HG02642 (cell line): ENCODE measurements around the gene ATXN7.

Experiments used
- ATAC-seq: cut with Tn5 transposase; IDR thresholded peaks from one replicate; pipeline ENCODE4 v1.9.1; 2021; ENCODE audit warnings: mild to moderate bottlenecking; ENCODE audit not compliant: unreplicated experiment, poor library complexity

The ATXN7 gene

DNA sequence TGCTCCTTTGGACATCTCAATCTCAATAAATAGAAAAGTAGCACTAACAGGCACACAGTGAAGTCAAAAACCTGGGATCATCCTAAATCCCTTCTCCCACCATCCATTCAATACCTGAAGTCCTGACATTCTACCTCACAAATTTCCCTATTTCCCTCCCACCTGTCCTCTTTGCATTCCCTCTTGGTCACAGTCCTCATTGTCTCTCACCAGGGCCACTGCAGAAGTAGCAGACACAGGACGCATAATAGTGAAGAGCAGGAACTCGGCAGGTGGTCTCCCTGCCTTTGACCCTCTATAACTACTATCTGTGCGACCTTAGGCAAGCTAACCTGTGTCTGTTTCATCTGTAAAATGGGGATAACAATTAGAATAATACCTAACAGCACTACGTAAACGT is 2.4 kb upstream of the ATXN7 start:
- ATAC-seq = no peak

DNA sequence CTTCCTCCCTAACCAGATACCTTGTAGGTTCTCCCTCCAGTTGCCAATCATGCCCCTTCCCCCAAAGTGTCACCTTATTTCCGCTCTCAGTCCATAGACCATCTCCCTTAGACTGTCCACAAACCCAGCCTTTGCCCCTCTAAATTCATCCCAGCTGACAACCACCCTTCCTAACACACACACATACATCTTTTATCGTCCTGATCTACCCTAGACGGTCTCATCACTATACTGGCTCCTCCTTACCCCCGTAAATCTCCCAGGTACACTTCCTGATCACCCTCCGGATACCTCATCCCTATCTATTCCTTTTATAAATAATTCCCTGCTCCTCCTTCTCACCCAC is 890 bp upstream of the ATXN7 start:
- ATAC-seq = no peak

DNA sequence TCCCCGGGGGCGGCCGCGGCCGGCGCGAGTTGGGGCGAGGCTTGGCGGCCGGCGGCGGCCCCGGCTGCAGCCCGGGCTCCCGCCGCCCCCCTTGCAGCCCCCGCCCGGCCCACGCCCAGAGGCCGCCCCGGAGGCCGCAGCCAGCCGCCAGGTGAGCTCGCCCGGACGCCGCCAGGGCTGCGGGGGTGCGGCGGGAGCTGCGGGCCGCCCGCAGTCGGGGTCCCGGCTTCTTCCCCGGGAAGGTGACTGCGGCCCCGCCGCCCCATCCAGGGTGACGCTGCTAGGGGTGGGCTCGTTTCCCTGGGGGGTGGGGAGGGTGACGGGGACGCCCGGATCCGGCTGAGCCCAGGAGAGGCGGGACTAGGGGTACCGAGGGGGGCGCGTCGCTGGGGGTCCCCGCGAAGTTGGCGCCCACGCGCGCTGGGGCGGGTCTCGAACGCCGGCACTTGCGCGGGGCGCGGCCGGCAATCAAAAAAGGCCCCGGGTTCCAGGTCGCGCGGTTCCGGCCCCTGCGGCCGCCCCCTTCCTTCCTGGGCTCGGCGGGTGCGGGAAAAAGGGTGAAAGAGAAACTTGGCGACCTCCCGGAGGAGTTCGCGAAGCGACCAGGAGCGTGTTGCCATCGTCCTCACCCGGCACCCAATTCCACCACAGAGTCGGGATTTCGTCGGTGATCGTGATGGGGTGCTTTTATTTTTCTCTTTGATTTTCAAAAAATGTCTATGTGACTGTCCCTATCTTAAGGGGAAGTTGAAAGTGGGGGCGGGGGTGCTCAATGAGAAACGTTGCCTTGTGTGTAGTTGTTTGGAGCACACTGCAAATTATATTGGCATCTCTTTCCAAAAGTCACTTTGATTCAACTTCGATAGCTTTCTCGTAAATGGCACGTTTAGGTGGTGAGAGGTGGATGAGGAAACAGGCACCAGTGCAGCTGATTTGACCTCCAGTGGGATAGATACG is 619 bp downstream of the ATXN7 start:
- ATAC-seq = peak; percentile 62

DNA sequence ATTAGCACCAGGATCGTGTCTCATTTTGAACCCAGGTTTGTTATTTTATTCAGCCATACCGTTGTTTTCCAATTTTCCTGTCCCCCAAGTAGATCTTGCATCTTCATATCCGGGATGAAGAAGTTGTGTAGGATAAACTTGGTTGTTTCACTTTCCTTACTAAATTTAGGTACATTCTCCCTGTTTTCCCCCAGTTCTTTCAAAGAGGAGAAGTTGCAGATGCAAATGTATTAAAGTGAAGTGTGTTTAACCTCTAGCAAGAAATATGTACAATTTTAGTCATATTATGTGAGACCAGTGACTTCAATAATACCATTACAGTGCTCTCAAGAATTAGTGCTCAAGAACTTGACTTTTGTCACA is 1.3 kb downstream of the ATXN7 start:
- ATAC-seq = no peak

DNA sequence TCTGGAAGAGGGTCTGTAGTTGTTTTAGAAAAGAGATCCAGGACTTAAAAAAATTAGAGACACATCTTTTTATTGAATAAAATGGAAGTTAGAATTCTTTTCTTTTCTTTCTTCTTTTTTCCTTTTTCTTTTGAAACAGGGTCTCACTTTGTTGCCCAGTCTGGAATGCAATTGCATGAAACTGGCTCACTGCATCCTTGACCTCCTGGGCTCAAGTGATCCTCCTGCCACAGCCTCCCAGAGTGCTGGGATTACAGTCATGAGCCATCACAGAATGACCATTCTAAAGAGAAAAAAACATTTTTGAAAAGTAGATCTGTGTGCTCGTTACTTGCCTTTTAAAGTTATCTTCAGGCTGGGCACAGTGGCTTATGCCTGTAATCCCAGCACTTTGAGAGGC is 3.6 kb downstream of the ATXN7 start:
- no peak for ATAC-seq

DNA sequence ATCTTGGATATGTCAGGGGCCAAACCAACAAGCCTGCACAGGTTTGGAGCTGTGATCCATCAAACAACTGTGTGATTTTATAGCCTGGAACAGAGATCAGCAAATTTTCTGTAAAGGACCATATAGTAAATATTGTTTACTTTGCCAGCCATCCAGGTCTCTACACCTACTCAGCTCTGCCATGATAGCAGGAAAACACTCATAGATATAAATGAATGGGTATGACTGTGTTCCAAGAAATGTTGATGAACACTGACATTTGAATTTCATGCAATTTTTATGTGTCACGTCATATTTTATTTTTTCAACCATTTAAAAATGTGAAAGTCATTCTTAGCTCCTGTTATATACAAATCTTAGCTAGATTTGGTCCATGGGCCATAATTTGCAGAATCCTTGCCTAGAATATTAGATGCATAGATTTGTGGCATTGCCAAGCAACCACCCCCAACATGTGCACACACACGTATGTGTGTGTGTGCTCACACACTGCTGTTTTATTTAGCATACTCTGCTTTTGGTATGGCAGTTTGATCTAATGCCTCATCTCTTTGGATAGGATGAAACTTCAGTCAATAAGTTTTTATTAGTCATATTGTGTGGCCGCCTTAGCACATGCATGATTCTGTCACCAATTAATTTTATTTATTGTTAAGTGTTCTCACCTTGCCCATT is 6.4 kb downstream of the ATXN7 start:
- ATAC-seq = no peak

DNA sequence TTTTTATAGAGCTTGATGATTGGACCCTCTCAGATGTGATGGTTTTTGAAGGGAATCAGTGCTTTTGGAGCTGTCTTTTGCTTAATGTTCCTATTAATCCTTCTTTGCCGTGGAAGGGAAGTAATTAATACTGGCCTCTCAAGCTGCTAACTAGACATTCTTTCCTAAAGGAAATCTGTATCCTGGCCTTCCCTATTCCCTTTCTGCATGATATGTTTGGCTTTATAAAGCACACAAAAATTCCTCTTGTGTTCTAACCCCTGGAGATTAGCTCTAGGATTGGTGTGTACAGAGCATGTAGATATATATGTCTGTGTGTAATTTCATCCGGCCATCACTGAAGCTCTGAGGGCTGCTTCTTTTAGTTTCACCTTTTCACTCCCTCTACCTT is 6.9 kb downstream of the ATXN7 start:
- ATAC-seq = no peak

DNA sequence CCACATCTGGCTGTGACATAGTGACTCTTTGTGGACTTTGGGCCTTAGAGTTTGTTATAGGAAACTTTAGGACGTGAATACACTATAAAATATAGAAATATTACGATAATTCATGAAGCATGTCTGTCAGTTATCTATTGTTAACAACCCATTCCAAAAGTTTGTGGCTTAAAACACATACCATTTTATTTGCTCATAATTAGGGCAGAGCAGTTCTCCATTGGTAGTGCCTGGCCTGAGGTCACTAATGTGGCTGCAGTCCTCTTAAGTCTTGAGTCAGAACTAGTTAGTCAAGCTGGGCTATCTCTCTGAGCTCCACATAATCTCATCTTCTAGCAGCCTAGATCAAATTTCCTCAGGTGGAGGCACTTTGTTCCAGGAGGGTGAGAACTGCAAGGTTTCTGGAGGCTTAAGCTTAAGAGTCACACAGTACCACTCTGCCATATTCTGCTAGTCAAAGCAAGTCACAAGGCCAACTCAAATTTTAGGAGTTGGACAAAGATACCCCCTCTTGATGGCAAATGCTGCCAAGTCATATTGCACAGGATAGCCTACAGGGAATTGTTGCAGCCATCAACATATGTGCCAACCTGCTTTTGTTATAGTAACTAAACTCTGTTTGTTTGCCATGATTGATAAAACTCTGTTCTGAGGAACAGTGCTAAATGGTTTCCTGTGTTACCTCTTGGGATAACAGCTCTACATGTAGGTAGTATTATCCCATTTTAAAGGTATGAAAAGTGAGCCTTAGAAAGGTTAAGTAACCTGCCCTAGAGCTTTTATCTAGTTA is 8.7 kb downstream of the ATXN7 start:
- ATAC-seq = no peak

DNA sequence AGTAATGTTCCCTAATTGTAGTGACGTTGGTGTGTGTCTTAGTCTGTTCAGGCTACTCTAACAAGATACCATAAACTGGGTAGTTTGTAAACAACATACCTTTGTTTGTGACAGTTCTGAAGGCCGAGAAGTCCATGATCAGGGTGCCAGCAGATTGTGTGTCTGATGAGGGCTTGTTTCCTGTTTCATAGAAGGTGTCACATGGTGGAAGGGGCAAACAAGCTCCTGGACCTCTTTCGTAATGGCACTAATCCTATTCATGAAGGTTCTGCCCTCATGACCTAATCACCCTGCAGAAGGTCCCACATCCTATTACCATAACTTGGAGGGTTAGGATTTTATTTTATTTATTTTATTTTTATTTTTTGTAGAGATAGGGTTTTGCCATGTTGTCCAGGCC is 11.1 kb downstream of the ATXN7 start:
- no peak for ATAC-seq

DNA sequence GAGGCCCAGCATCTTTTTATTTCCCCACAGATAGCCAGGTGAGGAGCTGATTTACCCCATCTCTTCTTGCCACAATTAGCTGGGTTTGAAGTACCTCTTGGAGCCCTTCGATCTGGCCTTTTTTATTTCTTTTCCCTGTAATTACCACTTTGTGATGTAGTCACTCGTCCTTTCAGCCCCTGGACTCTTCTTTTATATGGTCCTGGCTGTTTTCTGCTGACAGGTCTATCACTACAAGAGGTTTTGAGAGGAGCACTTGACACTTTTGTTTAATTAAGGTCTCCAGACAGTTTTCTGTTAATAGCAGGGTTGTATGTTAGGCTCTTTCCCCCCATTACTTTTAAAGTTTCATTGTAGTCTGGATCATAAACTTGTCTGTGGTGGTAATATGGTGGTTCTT is 11.8 kb downstream of the ATXN7 start:
- ATAC-seq = no peak

DNA sequence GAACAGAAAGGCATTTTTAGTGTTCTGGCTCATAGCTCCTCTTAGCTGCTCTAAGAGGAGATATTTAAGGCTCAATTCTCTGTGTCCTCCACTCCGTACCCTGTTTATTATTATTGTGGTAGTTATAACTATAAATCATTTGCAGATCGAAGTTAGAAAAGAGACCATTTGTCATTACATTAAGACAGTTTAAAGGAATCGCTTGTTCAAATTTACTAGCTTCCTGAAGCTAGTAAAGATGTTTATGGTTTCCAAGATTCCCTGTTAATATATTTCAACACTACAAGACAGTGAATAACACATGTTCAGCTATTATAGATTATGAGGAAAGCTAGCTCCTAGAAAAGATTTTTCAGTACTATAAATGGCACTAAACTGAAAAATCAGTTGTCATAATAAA is 12.6 kb downstream of the ATXN7 start:
- no peak for ATAC-seq

DNA sequence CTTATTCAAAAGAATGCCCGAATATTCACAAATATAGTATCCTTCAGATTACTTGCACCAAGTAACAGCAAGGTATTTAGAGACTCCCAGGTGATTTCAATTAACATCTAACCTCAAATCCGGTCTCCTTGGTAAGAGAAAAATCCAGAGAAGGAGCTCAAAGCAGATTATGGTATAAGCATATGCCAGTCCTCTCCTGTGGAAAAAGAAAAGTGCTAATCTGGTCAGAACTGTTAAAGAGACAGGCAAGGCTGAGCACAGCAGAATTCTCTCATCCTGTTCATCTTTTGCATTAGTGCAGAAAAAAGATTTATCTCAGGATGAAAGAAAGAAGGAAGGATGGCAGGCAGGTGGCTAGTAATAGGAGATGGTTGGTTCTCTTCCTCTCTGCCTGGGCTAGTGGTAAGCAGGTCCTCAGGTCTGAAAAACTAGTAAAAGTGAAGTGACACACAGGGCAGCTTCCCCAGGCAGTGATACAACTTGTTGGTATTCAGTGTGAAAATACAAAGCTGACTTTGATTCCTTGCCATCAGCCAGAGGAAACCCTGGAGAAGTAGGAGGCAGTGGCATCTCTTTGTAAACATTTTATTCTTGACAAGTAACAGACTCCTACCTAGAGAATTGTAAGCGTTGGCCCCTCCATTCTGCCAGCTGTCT is 14.2 kb downstream of the ATXN7 start:
- ATAC-seq = no peak

DNA sequence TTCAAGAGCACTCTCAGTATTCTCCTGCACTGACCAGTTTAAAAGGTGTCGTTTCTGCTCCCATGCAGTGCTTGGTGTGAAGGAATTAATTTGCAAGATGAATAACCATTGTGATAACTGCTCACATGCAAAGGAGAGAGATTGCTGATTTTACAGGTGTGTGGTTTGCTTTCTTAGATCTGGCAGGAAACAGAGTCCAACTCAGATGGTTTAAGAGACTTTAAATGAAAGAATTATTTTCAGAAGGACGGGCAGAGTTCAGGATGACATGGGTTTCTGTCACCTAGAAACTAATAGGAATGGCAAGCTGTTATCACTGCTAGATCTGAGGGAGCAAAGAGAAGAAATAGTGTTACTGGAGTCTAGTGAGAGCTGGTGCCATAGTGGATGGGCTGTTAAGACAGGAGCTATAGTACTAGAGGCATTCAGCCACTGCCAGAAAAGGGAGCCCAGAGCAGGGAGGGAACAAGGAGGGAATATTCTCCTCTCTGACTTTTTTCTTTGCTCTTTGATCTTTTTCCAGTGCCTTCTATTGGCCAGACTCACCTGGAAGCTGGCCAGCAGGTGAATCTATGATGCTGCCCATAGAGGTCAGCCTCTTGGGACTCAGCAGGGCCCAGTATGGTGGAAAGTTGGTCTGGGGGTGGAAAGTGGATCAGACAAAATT is 14.9 kb downstream of the ATXN7 start:
- no peak for ATAC-seq

DNA sequence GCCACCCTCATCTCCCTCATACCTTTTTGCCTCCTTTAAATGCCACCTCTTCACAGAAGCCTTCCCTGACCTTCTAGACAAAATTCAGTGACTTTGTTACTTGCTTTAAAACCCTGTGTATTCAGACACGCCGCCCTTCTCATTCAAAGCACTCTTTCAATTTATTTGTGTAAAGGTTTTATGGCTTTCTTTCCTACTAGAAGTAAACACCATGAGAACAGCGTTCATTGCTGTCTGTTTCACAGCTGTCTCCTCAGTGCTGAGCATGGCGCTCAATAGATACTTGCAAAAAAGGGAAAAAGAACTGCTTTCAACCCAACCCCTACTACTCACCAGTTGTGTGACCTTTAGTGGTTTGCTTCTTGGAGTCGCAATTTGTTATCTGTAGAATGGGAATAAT is 17.0 kb downstream of the ATXN7 start:
- no peak for ATAC-seq

DNA sequence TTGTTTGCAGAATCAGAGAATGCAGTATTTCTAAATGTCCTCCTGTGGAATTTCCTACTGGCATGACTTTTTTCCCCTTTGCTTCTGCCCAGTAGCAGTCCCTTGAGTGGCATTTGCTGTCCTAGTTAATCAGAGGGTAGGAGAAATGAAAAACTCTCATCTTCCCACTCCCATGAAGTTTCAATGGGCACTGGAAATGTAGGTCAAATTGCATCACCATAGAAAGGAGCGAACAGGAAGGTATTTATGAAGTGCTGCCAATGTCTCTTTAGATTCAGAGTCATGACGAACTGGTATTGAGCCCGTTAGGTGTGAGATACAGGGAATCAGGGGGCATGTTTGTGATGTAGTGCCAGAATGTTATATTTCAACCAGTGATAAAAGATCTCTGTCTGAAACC is 23.2 kb downstream of the ATXN7 start:
- ATAC-seq = no peak

DNA sequence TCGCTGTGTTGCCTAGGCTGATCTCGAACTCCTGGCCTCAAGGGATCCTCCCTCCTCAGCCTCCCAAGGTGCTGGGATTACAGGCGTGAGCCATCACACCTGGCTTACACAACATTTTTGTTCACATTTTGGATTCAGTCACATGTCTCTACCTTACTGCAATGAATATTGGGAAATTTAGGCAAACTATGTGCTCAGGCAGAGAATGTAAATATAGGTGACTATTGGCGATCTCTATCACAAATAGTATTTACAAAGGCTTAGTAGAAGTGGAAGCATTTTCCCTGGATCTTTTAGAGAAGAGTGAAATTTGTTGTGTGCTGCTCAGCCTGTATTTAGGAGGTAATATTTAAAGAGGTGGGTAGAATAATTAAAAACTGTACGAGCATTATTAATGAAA is 27.9 kb downstream of the ATXN7 start:
- no peak for ATAC-seq

DNA sequence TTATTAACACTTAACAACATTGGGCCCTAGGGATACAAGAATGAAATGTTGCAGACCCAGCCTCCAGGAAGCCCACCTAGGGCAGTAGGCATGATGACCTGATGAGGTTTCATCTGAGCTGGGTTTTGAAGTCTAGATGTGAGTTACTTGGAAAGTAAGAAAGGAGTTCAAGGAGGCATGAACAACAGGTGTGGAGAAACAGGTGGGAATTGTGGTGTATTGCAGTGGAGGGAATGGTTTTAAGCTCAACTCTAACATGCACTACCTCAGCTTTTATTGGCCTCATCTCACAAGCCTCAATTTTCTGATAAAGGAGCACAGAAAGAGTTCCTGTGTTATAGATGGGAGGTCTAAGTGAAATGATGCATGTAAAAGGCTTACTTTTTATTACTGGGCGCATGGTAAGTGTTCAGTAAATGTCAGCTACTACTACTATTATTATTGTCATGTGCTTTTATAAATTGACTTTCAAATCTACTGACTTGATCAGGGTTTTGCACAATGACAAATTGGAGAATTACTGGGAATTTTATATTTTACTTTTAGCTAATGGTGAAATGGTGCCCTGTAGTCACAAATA is 29.2 kb downstream of the ATXN7 start:
- no peak for ATAC-seq

DNA sequence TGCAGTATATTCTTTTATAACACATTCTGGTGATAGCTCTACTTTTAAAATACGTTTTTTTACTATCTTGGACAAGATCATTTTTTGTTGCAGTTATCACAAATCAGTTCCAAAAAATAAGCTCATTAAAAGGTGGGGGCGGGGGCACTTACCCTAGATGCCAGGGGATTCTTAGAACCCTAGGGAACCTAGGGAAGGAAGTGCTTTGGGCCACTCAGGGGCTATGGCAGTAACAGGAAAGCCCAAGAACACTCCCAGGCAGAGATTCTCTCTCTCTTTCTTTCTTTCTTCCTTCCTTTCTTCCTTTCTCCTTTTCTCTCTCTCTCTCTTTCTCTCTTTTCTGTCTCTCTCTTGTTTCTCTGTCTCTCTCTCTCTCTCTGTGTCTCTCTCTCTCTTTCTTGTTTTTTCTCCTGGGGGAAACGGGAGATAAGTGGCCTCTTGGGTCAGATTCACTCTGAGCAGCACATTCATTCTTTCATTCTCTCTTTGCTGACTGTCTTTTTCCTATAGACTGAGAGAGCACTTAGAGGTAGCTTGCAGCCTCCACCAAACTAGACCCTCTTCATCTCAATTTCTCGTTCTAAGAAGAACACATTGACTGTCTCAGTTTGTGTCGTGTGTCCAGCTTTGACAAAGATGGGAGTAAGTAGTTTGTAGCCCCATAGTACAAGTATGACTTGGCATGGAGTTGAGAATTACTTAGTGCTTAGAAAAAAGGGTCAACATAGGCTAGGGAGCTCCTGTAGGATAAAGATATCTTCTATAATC is 31.9 kb downstream of the ATXN7 start:
- ATAC-seq = no peak
